Posterior vena cava (tissue), 2 donors: ENCODE data around the gene CCDC33. TPM values are rescaled to one million over a fixed set of nuclear protein-coding genes. Genes with fewer than 3 reads are reported as not detected.

Source experiments
- DNase-seq: peaks from one replicate; pipeline ENCODE4 v3.0.0-alpha.2; 2020; ENCODE audit warnings: low spot score
- intact Hi-C, 2 donors: fragments of 100-400 bp; cut with DNase I; formaldehyde crosslinking; loops; one replicate each; pipeline versions ENCODE4 v1.14.1 to v1.14.2; 2022 to 2023
- total RNA-seq, 2 donors: library from RNA; stranded (reverse); fragmentation: NEBNext Ultra II Directional; extraction: Animal tissue kit (Norgen Biotek cat#: 25700); gene quantifications; one replicate each; pipeline ENCODE4 v1.2.1, GENCODE V29; 2021
- donor health status: DM: yes; HTN: yes; CAD: no.
- donor health status: DM: yes; HTN: yes; CAD: no.

The CCDC33 gene
- total RNA-seq, 2 donors from 2014 or later, result not detected

GRCh38 chr15:74365598-74366445 lies 129.7 kb downstream of the CCDC33 start:
- intact Hi-C loops, result no loop called here

GRCh38 chr15:74367296-74367854 lies 131.2 kb downstream of the CCDC33 start, which contains the start of gene CYP11A1:
TSS of gene CYP11A1 (minus strand) at chr15:74367646. CDS start at chr15:74367585, 61 bp downstream.
- no peak for DNase-seq

More at GRCh38 chr15:74365598-74366445, 129.7 kb downstream of the CCDC33 start:
- DNase-seq, result peak; percentile 81

DNA sequence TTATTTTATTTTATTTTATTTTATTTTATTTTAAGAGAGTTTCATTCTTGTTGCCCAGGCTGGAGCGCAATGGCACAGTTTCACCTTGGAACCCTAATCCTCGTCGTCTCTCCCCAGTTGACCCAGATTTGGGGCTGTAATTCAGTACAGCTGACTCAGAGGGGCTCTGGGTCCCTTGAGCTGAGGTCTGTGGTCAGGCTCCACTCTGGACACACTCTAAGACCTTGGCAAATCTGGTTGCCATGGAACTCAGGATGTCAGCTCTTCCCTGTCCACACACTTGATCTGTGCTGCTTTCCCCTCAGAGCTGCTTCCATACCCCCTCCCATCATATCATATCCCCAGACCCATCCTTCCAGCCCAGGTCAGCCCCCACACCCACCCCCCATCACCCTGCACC lies 132.0 kb downstream of the CCDC33 start:
- DNase-seq, result no peak
- intact Hi-C loops, result no loop called here

More at GRCh38 chr15:74367296-74367854, 131.2 kb downstream of the CCDC33 start, which contains the start of gene CYP11A1:
- intact Hi-C loops, result no loop called here

DNA sequence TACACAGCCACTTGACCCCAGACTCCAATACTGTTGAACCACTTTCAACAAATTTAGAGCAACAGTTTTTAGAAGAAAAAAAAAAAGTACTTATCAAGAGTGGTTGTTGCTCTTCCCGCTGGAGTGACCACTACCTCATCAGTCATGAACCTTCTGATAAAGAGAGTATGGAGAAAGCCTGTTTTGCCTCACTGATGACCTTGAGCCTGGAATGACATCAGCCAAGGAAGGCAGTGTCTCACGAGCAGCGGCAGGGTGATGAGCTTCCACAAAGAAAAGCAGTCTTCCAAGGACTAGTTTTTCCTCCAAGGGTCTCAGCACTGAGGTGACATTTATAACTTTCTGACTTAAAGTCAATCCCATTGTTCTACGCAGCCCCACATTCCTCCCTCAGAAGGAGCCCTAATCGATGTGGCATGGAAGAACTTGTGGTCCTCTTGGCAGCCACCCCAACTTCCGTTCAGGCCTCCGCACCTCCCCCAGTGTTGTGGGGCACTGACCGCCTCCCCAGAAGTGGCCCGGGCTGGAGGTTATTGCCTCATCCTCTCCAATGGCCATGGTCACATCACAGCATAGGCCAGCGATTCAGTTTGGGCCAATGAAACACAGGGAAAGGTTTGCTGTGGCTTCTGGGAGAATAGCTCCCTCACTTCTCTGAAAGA lies 133.1 kb downstream of the CCDC33 start:
- no peak for DNase-seq
- intact Hi-C loops, result no loop called here

DNA sequence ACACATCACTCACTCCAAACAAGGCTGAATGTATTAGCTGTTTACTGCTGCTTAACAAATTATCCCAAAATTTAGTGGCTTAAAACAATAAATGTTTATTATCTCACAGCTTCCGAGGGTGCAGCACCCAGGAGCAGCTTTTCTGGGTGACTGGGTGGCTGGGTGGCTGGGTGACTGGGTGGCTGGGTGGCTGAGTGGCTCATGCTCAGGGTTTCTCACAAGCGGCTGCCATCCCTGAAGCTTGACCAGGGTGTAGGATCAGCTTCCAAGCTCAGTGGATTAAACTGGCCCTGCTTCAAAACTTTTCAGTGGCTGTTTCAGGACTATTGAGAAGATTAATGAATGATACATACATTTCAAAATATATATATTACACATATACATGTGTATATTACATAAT lies 133.6 kb downstream of the CCDC33 start:
- no peak for DNase-seq
- intact Hi-C loops, result loop anchor here (5.0 to 10.0 kb wide), 3 partner anchors 265 to 398 kb away; no protein-coding TSS in a partner anchor

- intact Hi-C loops, result loop anchor here (5.0 to 10.0 kb wide), 3 partner anchors 264 to 397 kb away; no protein-coding TSS in a partner anchor
- DNase-seq, result no peak
Measured at GRCh38 chr15:74370471-74370870, 134.3 kb downstream of the CCDC33 start.

GRCh38 chr15:74373056-74373650 lies 137.0 kb downstream of the CCDC33 start:
- intact Hi-C loops, result loop anchor here (2.0 to 10.0 kb wide), 4 partner anchors 66 to 394 kb away; no protein-coding TSS in a partner anchor
- DNase-seq, result no peak

DNA sequence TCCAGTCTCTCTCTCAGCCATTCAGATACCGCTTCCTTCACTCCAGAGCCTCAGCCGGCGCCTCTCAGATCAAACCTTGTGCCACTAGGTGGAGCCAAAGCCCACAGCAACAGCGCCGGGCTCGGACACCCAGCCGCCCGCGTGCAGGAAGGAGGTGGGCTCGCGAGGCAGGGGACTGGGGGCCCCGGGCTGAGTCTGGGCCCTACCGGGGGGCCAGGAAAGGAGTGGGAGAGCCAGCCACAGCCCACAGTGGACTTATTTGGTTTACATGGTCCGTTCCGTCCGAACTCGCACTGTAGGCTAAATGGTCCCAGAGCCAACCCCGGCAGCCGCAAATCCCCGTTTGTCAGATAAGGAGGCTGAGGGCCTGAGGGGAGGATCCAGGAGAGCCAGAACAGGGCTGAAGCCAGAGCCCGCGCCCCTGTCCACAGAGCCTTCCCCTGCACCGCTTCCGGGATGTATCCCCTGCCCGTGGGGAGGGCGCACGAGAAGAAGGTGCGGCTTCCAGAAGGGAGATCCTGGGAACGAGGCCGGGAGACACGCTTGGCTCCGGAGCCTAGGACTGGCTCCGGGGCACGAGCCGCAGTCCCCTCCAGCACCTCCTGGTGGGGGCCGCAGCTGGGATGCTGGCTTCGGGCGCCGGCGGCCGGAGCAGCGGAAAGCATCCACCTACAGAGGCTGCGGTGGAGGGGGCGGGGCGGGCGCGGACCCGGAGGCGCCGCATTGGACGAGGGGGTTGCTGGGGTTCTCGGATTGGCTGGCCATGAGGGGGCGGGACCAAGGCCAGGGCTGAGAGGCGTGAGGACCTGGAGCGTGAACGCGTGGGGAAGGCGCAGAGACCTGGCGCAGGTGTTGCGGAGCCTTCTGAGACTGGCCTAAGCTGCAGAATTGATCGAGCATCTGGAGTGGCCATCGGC lies 137.9 kb downstream of the CCDC33 start:
- intact Hi-C loops, result loop anchor here (2.0 to 10.0 kb wide), 4 partner anchors 65 to 393 kb away; no protein-coding TSS in a partner anchor
- peak; percentile 97 for DNase-seq

GRCh38 chr15:74374648-74375302 lies 138.6 kb downstream of the CCDC33 start:
- intact Hi-C loops, result loop anchor here (5.0 to 10.0 kb wide), 4 partner anchors 258 to 393 kb away; no protein-coding TSS in a partner anchor
- no peak for DNase-seq

DNA sequence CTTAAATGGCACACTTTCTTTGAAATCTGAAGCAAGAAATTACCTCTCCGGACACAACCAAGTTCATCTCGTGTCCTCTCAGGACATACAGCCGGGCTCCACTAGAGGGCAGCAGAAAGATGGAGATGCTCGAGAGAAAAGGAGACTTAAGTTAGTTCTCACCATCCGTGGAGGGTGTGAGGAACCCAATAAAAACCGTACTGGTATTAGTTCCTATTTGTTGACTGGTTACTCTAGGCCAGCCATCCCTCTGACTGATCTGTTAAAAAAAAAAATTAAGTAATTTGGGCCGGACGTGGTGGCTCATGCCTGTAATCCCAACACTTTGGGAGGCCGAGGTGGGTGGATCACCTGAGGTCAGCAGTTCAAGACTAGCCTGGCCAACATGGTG lies 139.2 kb downstream of the CCDC33 start:
- intact Hi-C loops, result loop anchor here (5.0 to 10.0 kb wide), 3 partner anchors 257 to 390 kb away; no protein-coding TSS in a partner anchor

DNA sequence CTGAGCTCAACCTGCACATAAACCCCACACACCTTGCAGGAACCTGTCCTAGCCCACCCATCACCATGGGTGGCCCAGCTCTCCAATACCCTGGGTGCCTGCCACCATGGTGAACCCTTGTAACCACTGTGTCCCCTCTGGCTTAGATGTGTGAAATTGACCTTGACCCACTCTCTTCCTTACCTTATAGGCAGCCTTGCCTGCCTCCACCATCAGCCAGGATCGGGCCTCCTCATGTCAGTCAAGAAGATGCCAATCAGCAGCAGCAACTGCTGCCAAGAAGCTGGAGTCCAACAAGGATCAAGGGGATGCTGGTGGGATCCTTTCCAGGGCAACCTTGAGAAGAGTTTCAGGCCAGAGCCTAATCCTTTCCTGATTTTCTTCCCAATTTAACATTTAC lies 140.1 kb downstream of the CCDC33 start:
- no peak for DNase-seq
- intact Hi-C loops, result loop anchor here (2.0 to 10.0 kb wide), 4 partner anchors 63 to 389 kb away; no protein-coding TSS in a partner anchor

More for the DNA sequence above, 139.2 kb downstream of the CCDC33 start:
- peak; percentile 92 for DNase-seq

- intact Hi-C loops, result loop anchor here (2.0 to 10.0 kb wide), 4 partner anchors 62 to 388 kb away; no protein-coding TSS in a partner anchor
- DNase-seq, result peak; percentile 59
Measured at GRCh38 chr15:74376825-74377581, 140.9 kb downstream of the CCDC33 start.

DNA sequence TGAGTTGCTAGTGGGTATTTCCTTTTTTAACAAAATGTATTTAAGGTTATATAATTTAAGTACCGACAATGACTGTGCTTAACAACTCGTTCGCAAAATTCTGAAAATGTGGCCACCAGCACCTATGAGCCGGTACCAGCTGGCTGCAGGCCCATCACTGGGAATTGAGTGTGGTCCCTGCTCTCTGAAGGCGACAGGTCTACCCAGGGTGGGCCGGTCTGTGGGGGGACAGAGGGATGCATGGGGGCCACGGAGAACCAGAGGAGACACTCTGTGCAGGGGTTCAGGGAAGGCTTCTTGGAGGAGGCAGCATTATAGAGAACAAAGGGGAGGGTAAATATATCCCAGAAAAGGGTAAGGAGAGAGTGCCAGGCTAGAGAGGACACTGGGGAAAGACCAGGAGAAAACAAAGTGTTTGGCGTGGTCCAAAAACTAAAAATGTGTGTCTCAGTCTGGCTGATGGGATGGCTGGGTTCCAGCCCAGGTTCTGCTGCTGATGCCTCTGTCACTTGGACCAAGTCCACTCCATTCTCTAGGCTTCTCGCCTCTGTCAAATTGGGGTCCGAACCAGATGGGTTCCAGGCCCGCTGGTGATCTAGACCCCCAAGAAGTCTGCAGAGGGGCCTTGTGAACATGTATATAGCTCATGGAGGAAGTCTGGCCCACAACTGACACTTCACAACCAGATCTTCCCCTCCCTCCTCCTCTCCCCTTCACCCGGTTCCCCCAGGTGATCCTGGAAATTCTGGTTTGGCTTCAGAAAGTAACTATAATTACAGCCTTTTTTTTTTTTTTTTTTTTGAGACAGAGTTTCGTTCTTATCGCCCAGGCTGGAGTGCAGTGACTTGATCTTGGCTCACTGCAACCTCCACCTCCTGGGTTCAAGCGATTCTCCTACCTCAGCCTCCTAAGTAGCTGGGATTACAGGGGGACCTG lies 142.0 kb downstream of the CCDC33 start:
- intact Hi-C loops, result loop anchor here (2.0 to 10.0 kb wide), 4 partner anchors 61 to 387 kb away; no protein-coding TSS in a partner anchor
- peak; percentile 50 for DNase-seq

DNA sequence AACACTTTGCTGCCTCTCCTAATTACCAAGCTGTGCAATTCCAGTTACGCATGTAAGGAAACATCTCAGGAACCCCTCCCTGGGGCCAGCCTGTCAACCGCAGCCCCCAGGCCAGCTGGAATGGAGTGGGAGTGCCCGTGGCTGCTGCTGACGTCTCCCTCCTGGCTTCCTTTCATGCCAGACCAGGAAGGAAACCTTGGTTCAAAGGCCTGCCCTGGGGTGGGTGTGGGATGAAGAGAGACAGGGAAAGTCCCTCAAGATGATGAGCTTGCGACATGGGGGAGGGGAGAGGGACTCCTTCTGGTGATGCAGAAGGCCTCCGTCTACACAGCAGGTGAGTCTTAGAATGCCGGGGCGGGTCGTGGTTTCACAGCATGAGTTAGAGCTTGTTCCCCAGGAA lies 142.7 kb downstream of the CCDC33 start:
- intact Hi-C loops, result loop anchor here (5.0 to 10.0 kb wide), 3 partner anchors 253 to 386 kb away; no protein-coding TSS in a partner anchor
- DNase-seq, result peak; percentile 57
